T-cell (primary cell): ENCODE data around the gene GUCA1A. TPM values are rescaled to one million over a fixed set of nuclear protein-coding genes. Genes with fewer than 3 reads are reported as not detected.

ENCODE experiments used
- ATAC-seq, 4 experiments: fragments of 200-7000 bp in 3 of 4; fragments of 150-1000 bp in 1 of 4; cut with Tn5 transposase; replicated peaks in 1 of 4; 1 replicate in 3 of 4; 2 replicates in 1 of 4; pipeline ENCODE4 v1.10.0; 2021; ENCODE audit warnings: moderate library complexity in 3 of 4, mild to moderate bottlenecking in 2 of 4, moderate number of reproducible peaks in 1 of 4
- CTCF ChIA-PET, 2 donors: fragments of 300-600 bp; sonication (Branson Sonifier 250); formaldehyde crosslinking; loops; one replicate each; lab custom pipeline; 2022; ENCODE audit warnings: antibody characterized with exemption in 2 of 2; lab: Charles Lee
- POLR2A ChIA-PET, 2 donors: fragments of 300-600 bp; sonication (Branson Sonifier 250); formaldehyde crosslinking; loops; one replicate each; lab custom pipeline; 2022; ENCODE audit warnings: antibody characterized with exemption in 2 of 2; lab: Charles Lee
- DNase-seq, 35 experiments: peaks; one replicate each; pipeline versions ENCODE4 v3.0.0 to v3.0.0-alpha.2; 2013 to 2023
- H3K27ac ChIP-seq: one replicate; pipeline ENCODE4 v1.5.1; 2013; ENCODE audit warnings: low read length
- H3K27me3 ChIP-seq, 2 experiments: replicated peaks in 1 of 2; 1 replicate in 1 of 2; 2 replicates in 1 of 2; pipeline versions ENCODE4 v1.6.1 to v1.7.0; 2013; ENCODE audit warnings: low read length in 1 of 2, mixed read lengths in 1 of 2; ENCODE audit not compliant: control insufficient read depth in 2 of 2, insufficient read depth in 2 of 2; ENCODE audit errors: extremely low read depth in 1 of 2
- H3K36me3 ChIP-seq, 2 donors: 1 replicate in 1 of 2; 2 replicates in 1 of 2; pipeline versions ENCODE4 v1.6.1 to v1.7.0; 2013; ENCODE audit warnings: low read length in 1 of 2; ENCODE audit not compliant: control insufficient read depth in 2 of 2, insufficient read depth in 1 of 2; ENCODE audit errors: extremely low read depth in 1 of 2
- H3K4me1 ChIP-seq, 2 experiments: 1 replicate in 1 of 2; 2 replicates in 1 of 2; pipeline versions ENCODE4 v1.6.1 to v1.7.0; 2013; ENCODE audit warnings: low read length in 2 of 2, mixed read lengths in 1 of 2; ENCODE audit not compliant: insufficient read depth in 2 of 2, control insufficient read depth in 1 of 2; ENCODE audit errors: extremely low read depth in 1 of 2
- H3K4me3 ChIP-seq, 2 donors: 1 replicate in 1 of 2; 2 replicates in 1 of 2; pipeline versions ENCODE4 v1.5.1 to v1.7.0; 2013; ENCODE audit warnings: mild to moderate bottlenecking in 2 of 2, low read length in 1 of 2, moderate library complexity in 1 of 2; ENCODE audit not compliant: control insufficient read depth in 1 of 2; ENCODE audit errors: extremely low read depth in 1 of 2
- H3K9me3 ChIP-seq: 2 replicates; pipeline ENCODE4 v1.7.0; 2013
- H3K27ac Mint-ChIP-seq, 2 donors: one replicate each; pipeline ENCODE4 v1.8.0; 2020 to 2021; ENCODE audit warnings: mild to moderate bottlenecking in 2 of 2, mixed read lengths in 2 of 2
- H3K27me3 Mint-ChIP-seq, 2 donors: one replicate each; pipeline ENCODE4 v1.8.0; 2021 to 2022; ENCODE audit warnings: mixed read lengths in 2 of 2
- H3K36me3 Mint-ChIP-seq: one replicate; pipeline ENCODE4 v1.8.0; 2021; ENCODE audit warnings: mixed read lengths
- H3K4me1 Mint-ChIP-seq, 3 donors: one replicate each; pipeline ENCODE4 v1.8.0; 2020 to 2022; ENCODE audit warnings: mixed read lengths in 3 of 3, mild to moderate bottlenecking in 1 of 3
- H3K4me3 Mint-ChIP-seq, 3 donors: one replicate each; pipeline ENCODE4 v1.8.0; 2020 to 2022; ENCODE audit warnings: mild to moderate bottlenecking in 3 of 3, mixed read lengths in 3 of 3, moderate library complexity in 3 of 3
- H3K9me3 Mint-ChIP-seq, 3 donors: one replicate each; pipeline ENCODE4 v1.8.0; 2020 to 2022; ENCODE audit warnings: mixed read lengths in 3 of 3
- WGBS: methylation state at CpG from one replicate; pipeline ENCODE4 v1.1.5; 2013; ENCODE audit warnings: missing lambda C conversion rate; ENCODE audit not compliant: insufficient coverage; 5-methylcytosine and 5-hydroxymethylcytosine counted together
- total RNA-seq, 35 experiments: library from RNA in 6 of 35; stranded (reverse) in 6 of 35; fragments of 120-200 nt in 1 of 35; gene quantifications; one replicate each; pipeline versions ENCODE4 v1.2.1 to v1.2.4 and lab custom pipeline; 2013 to 2026

GUCA1A gene
- total RNA-seq, 5 donors from 2014 or later (not counting 1 experiment from before 2014, with no cell fraction given): not detected

DNA sequence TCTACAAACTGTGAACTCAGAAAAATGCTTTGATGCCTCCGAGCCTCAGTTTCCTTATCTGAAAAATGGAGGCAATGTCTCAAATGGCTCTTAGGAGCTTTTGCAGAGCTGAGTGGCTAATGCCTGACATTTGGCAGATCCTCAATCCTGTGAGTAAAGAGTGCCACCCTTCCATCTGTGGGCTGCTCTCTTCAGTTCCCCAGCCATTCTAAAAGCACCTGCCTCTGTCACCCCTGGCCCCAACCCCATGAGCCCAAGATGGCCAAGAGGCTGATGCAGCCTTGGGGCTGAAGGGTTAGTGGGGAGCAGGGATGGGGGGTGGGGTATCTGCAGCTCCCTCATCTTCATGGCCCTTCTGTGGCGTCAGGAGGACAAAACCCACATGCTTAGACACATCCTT, 14.5 kb upstream of the GUCA1A start:
- H3K4me1 ChIP-seq: no peaks in the 10 kb centered on the region
- POLR2A ChIA-PET: no interaction called here
- H3K27me3 Mint-ChIP-seq: peaks cover 4 to 7% of the 10 kb centered on the region in 2 donors
- no peaks in the 10 kb centered on the region for H3K4me1 Mint-ChIP-seq
- no peaks in the 10 kb centered on the region for H3K9me3 Mint-ChIP-seq
- H3K27ac ChIP-seq: no peak overlapping the region
- no peaks in the 10 kb centered on the region for H3K36me3 ChIP-seq
- H3K27ac Mint-ChIP-seq: no peak overlapping the region
- CTCF ChIA-PET: no interaction called here
- no peaks in the 10 kb centered on the region for H3K36me3 Mint-ChIP-seq
- no peak overlapping the region for H3K4me3 Mint-ChIP-seq
- H3K27me3 ChIP-seq: peaks cover 0 to 29% of the 10 kb centered on the region in 2 experiments
- WGBS: 100% methylated on average over 1 of the region's 2 CpGs
- DNase-seq (no peak), ATAC-seq (no peak)
- no peak overlapping the region for H3K4me3 ChIP-seq
- no peaks in the 10 kb centered on the region for H3K9me3 ChIP-seq

DNA sequence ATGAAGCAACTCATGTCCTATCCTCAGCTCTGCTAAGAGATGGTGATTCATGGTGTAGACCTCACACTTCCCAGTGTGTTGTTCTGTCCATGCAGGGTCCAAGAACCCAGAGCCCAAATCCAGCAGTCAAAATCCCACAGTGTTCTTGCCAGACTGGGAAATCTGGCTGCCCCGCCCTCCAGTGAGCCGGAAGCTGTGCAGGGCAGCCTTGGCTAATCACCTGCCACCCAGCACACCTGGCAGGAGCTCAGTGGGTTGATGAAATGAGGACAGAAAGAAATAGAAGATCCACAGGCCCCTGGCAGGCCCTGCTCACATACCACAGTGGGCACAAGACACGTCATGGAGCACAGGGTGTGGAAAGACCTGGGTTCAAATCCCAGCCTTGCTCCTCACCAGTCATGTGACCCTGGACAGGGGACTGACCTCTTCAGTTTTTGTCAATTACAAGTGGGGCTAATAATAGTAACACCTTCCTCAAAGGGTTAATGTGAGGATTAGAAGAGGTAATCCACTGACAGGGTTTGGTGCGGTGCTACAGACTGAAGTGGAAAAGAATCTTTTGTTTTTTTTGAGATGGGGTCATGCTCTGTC, 13.6 kb upstream of the GUCA1A start:
- Mint-ChIP-seq H3K4me3 (no peak overlapping the region), H3K4me1 (no peaks in the 10 kb centered on the region), H3K27ac (no peak overlapping the region), H3K9me3 (no peaks in the 10 kb centered on the region), H3K27me3 (peaks cover 4 to 7% of the 10 kb centered on the region in 2 donors), H3K36me3 (no peaks in the 10 kb centered on the region)
- no CpG with 5 or more reads among the region's 4 CpGs for WGBS
- CTCF ChIA-PET: no interaction called here
- Histone ChIP-seq H3K9me3 (no peaks in the 10 kb centered on the region), H3K4me3 (no peak overlapping the region), H3K27me3 (peaks cover 0 to 27% of the 10 kb centered on the region in 2 experiments), H3K27ac (no peak overlapping the region), H3K4me1 (no peaks in the 10 kb centered on the region), H3K36me3 (no peaks in the 10 kb centered on the region)
- POLR2A ChIA-PET: no interaction called here
- no peak for DNase-seq
- no peak for ATAC-seq

DNA sequence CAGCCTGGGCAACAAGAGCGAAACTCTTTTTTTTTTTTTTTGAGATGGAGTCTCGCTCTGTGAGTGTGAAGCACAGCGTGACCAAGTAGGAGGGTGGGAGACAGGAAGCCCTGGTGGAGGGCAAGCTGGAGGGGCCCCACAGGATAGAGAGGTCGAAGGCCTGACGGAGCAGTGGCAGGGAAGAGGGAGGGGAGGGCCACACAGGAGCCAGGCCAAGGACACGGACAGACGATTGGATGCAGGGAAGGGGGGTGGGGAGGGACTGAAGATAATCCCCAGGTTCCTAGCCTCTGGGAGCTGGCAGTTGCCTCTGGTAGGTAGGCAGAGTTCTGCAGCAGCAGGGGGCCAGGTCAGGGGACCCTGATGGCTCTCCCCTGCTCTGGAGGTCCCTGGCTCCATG, 10.8 kb upstream of the GUCA1A start:
- DNase-seq: no peak
- 39% methylated on average over 6 of the region's 7 CpGs for WGBS
- Histone ChIP-seq H3K4me3 (no peak overlapping the region), H3K4me1 (no peaks in the 10 kb centered on the region), H3K27me3 (peaks cover 0 to 38% of the 10 kb centered on the region in 2 experiments), H3K27ac (no peak overlapping the region), H3K9me3 (no peaks in the 10 kb centered on the region), H3K36me3 (no peaks in the 10 kb centered on the region)
- Mint-ChIP-seq H3K27ac (no peak overlapping the region), H3K27me3 (peaks cover 4 to 11% of the 10 kb centered on the region in 2 donors), H3K36me3 (no peaks in the 10 kb centered on the region), H3K4me3 (no peak overlapping the region), H3K4me1 (peaks cover 0 to 7% (median 0%) of the 10 kb centered on the region in 3 donors), H3K9me3 (no peaks in the 10 kb centered on the region)
- ChIA-PET POLR2A (no interaction called here), CTCF (interaction anchor here in 1 of 2 donors (0.6 to 0.7 kb wide), 2 partner anchors 21 to 432 kb away, joined by 4 to 6 read pairs; no protein-coding TSS in a partner anchor)
- no peak for ATAC-seq

DNA sequence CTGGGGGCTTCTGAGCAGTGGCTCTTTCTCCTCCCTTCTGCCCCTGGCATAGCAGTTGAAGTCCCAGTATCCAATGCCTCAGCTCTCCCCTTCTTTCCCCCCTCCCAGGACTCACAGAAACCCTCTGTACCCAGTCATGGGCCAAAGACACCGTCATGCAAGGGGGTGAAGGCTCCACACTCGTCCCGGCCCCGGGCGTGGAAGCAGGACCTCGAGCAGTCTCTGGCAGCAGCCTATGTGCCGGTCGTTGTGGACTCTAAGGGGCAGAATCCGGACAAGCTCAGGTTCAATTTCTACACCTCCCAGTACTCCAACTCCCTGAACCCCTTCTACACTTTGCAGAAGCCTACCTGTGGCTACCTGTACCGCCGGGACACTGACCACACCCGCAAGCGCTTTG, 10.4 kb upstream of the GUCA1A start:
- Mint-ChIP-seq H3K4me3 (no peak overlapping the region), H3K27me3 (peaks cover 4 to 11% of the 10 kb centered on the region in 2 donors), H3K4me1 (peaks cover 0 to 7% (median 0%) of the 10 kb centered on the region in 3 donors), H3K27ac (no peak overlapping the region), H3K9me3 (no peaks in the 10 kb centered on the region), H3K36me3 (no peaks in the 10 kb centered on the region)
- H3K27me3 ChIP-seq: peaks cover 0 to 38% of the 10 kb centered on the region in 2 experiments
- WGBS: 85% methylated on average over 9 of the region's 13 CpGs
- no peak overlapping the region for H3K27ac ChIP-seq
- POLR2A ChIA-PET: no interaction called here
- H3K9me3 ChIP-seq: no peaks in the 10 kb centered on the region
- H3K36me3 ChIP-seq: no peaks in the 10 kb centered on the region
- no peak overlapping the region for H3K4me3 ChIP-seq
- no peak for ATAC-seq
- no peak for DNase-seq
- H3K4me1 ChIP-seq: no peaks in the 10 kb centered on the region
- CTCF ChIA-PET: no interaction called here

DNA sequence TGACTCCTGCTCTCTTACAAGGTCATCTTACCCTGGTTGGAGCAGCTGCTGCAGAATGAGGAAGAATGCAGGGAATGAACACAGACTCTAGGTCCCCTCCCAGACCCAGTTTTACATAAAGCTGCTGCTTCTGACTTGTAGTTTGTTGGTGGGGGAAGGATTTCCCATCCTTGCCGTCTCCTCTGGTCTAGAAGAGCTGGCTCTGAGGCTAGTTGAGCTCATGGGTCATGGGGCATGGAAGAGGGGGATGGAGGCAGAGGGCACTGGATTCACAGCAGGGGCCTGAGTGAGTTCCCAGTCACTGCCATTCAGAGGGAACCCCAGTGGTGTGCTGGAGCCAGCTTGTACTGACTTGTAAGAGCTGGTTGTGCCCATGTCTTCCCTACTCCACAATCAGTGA, 9.2 kb upstream of the GUCA1A start:
- Mint-ChIP-seq H3K4me3 (no peak overlapping the region), H3K4me1 (peaks cover 0 to 7% (median 0%) of the 10 kb centered on the region in 3 donors), H3K9me3 (no peaks in the 10 kb centered on the region), H3K36me3 (no peaks in the 10 kb centered on the region), H3K27me3 (peaks cover 4 to 16% of the 10 kb centered on the region in 2 donors), H3K27ac (no peak overlapping the region)
- H3K27me3 ChIP-seq: peaks cover 0 to 28% of the 10 kb centered on the region in 2 experiments
- no peaks in the 10 kb centered on the region for H3K36me3 ChIP-seq
- no peak for DNase-seq
- POLR2A ChIA-PET: interaction anchor here in 1 of 2 donors (0.7 kb wide), 1 partner anchor 177 kb away, joined by 6 read pairs; no protein-coding TSS in a partner anchor
- CTCF ChIA-PET: interaction anchor here (0.5 to 0.7 kb wide), 5 partner anchors 304 to 1293 kb away, joined by 3 to 6 read pairs (median 3); no protein-coding TSS in a partner anchor
- no peak for ATAC-seq
- H3K4me1 ChIP-seq: no peaks in the 10 kb centered on the region
- 71% methylated on average over 1 of the region's 1 CpG for WGBS
- H3K4me3 ChIP-seq: no peak overlapping the region
- no peaks in the 10 kb centered on the region for H3K9me3 ChIP-seq
- H3K27ac ChIP-seq: no peak overlapping the region

DNA sequence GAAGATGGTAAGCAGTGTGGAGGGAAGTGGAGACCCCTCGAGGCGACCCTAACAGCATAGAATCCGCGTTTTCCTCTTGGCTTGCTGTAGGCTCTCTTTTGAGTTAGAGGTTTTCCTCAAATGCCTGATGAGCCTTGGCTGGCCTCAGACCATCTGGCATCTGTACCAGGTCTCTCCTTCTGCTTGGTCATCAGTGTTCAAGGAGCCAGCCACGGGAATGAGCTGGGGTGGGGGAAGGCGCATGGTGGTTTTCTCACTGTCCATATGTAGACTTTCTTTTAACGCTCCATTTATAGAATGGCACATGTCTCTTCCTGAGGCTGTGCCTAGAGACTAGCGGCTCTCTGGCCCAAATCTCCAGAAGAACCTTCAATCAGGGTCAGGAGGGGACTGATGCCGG, 8.1 kb upstream of the GUCA1A start:
- Mint-ChIP-seq H3K36me3 (no peaks in the 10 kb centered on the region), H3K9me3 (no peaks in the 10 kb centered on the region), H3K4me1 (peaks cover 0 to 7% (median 0%) of the 10 kb centered on the region in 3 donors), H3K27ac (no peak overlapping the region), H3K27me3 (peaks cover 4 to 16% of the 10 kb centered on the region in 2 donors), H3K4me3 (no peak overlapping the region)
- ChIA-PET CTCF (interaction anchor here in 1 of 2 donors (0.6 to 1.2 kb wide), 2 partner anchors 318 to 705 kb away, joined by 3 read pairs; no protein-coding TSS in a partner anchor), POLR2A (no interaction called here)
- DNase-seq (no peak), ATAC-seq (no peak)
- H3K36me3 ChIP-seq: no peaks in the 10 kb centered on the region
- peaks cover 0 to 21% of the 10 kb centered on the region in 2 experiments for H3K27me3 ChIP-seq
- WGBS: 70% methylated on average over 8 of the region's 9 CpGs
- H3K9me3 ChIP-seq: no peaks in the 10 kb centered on the region
- H3K4me3 ChIP-seq: no peak overlapping the region
- H3K27ac ChIP-seq: no peak overlapping the region
- no peaks in the 10 kb centered on the region for H3K4me1 ChIP-seq
